Retinal pigment epithelial cell (primary cell): Measurements from ENCODE around the gene SLC7A14.

Experiments used
- DNase-seq: peaks from one replicate; pipeline ENCODE4 v3.0.0-alpha.2; 2010; ENCODE audit warnings: low read depth
- H3K4me3 ChIP-seq: 2 replicates; pipeline ENCODE4 v1.5.1; 2011; ENCODE audit warnings: mild to moderate bottlenecking, low read length, control low read depth, moderate library complexity
- CTCF ChIP-seq: conservative IDR thresholded peaks from 2 replicates; pipeline ENCODE4 v1.5.1; 2011; ENCODE audit warnings: low read depth, low read length, control low read depth, inconsistent platforms

The SLC7A14 gene

GRCh38 chr3:170606675-170607074 is 20.8 kb upstream of the SLC7A14 start:
- no peak overlapping the region for H3K4me3 ChIP-seq
- no peak for TF ChIP-seq CTCF
- no peak for DNase-seq

DNA sequence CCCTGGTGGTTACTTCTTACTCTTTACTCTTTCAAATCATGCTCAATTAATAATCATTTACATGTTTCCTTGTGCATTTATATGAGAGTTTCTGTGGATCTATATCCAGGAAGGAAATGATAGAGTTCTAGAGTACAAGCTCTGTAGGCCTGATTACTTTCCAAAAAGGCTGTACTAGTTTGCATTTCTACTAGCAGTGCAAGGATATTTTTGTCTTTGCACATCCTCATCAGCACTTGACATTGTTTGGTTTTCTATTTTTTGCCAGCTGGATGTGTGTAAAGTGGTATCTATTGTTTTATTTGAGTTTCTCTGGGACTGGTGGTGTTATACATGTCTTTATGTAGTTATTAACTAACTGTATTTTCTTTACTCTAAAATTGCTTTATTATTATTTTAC is 19.6 kb upstream of the SLC7A14 start:
- H3K4me3 ChIP-seq = no peak overlapping the region
- no peak for DNase-seq
- no peak for TF ChIP-seq CTCF

DNA sequence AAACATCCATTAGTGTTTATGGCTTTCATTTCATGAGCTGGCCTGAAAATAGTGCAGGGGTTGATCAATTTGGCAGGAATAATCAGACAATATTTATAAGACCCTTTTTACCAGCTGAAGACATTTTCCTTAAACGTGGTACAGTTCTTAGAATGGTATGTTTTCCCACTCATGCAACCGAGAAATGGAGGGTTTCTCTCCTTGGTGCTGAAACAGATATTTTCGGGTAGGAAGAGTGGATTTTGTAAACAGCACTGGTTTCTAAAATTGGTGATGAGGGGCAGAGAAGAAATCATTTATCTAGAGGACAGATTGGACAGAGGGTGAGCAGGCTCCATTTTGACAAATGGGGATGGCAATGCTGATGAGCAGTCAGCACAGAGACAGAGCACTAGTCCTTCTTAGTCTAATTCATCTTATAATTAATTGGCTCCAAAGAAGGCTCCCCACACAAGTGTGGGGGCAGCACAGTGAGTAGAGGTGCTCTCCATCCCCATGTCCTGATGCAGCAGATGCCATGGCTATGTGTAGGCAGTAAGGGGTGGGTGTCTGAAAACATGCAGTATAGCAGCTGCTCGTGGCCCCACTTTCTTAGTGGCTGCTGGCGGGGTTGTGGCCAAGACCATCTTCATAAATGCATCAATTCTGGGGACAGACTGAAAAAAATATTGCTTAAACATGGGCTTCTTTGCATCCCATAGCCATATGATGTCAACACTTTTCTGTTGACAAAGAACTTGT is 18.1 kb upstream of the SLC7A14 start:
- TF ChIP-seq CTCF = no peak
- H3K4me3 ChIP-seq = no peak overlapping the region
- no peak for DNase-seq

DNA sequence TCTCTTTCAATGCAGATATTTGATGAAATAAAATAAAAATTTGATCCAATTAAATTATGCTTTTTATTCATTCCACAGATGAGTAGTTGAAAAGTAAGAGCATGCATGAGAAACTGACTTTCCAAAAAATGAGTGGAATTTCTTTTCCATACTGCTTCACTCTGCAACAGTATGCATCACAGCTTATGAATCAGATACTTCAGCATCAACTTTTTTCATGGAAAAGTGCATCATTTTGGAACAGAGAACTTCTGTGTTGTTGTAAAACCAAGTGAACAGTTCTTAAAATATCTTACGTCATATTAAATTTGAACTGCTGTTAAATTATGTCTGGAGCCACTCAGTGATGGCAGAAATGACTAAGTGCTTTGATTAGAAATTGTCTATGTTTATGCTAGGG is 16.7 kb upstream of the SLC7A14 start:
- no peak for TF ChIP-seq CTCF
- no peak for DNase-seq
- no peak overlapping the region for H3K4me3 ChIP-seq

DNA sequence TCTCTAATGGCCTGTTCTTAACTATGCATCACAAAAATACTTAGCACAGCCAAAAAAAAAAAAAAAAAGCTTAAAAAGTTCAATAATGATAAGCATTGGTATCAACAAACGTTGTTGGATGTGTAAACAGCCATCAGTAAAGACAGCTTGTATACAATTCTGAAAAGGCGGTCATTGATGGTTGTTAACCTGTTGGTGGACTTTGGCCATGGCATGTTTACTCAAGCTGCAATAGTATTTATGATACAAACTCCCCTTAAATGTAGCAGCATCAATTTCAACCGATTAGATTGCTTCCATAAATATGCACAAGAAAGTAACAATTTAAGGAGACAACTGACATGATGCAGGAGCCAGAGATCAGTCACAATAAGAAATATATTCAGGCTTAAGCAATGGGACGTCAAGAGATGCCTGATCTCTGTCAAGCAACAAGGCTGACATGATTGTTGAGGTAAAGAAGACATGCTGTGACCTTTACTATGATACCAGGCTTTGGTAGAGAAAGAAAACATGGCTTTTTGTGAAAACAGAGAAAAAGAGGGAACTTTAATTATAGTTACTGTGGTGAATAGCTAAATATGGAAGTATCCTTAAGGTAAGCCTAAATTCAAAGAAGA is 14.2 kb upstream of the SLC7A14 start:
- DNase-seq = no peak
- no peak for TF ChIP-seq CTCF

DNA sequence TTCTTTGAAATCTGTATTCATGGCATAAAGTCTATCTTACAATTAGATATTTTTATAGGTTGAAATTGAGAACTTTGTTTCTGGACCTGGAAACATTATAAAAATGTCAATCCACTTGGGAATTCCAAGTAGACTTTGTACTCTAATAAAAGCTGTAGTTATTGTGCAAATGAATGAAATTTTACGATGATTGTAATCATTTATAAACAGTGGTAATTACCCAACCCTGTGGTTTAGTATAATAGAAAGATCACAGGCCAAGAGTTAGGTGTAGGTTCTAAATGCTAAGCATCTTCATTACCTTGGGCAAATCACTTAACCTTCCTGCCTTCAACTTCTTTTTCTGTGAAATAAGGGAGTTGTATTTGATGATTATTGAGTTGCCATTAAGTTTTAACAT is 13.2 kb upstream of the SLC7A14 start:
- no peak overlapping the region for H3K4me3 ChIP-seq
- TF ChIP-seq CTCF = no peak
- DNase-seq = no peak

More for the DNA sequence above, 14.2 kb upstream of the SLC7A14 start:
- H3K4me3 ChIP-seq = no peak overlapping the region

DNA sequence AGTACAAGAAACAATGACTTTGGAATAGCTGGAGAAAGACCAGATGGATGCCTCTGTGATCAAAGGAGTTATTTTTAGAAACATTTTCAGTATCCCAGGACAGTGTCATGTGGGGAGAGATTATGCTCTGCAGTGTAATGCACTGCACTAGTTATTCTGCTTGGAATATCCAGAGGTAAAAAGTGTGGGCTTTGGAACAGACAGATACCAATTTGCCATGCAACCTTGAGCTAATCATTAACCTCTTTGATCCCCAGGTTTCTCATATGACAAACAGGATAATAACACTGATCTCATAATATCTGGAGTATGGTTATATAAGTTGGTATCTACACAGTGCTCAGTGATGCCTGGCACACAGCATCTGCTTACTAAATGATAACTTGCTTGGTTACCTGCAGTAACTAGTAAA is 12.2 kb upstream of the SLC7A14 start:
- no peak overlapping the region for H3K4me3 ChIP-seq
- no peak for TF ChIP-seq CTCF
- DNase-seq = no peak
